Activated CD4-positive, alpha-beta T cell treated with anti-CD3 and anti-CD28 coated beads, Interleukin-2, Interleukin-6, amounts not matched to agents 100 ng/mL and 50 ng/mL, durations not matched to agents 16 hours and 8 hours (primary cell): ENCODE data around the gene MSLN.

ENCODE experiments used
- DNase-seq: peaks from one replicate; pipeline ENCODE4 v3.0.0-alpha.2; 2020

The MSLN gene

GRCh38 chr16:778447-778846, 17.9 kb downstream of the MSLN start:
- DNase-seq: no peak

GRCh38 chr16:778909-779527, 18.5 kb downstream of the MSLN start:
- DNase-seq: no peak

- no peak for DNase-seq
Measured at GRCh38 chr16:779561-779960, 19.0 kb downstream of the MSLN start.

GRCh38 chr16:780296-780695, 19.8 kb downstream of the MSLN start:
- no peak for DNase-seq

GRCh38 chr16:781346-782010, 20.9 kb downstream of the MSLN start:
- no peak for DNase-seq

GRCh38 chr16:782258-782657, 21.7 kb downstream of the MSLN start:
- no peak for DNase-seq

- no peak for DNase-seq
Measured at GRCh38 chr16:782766-783403, 22.4 kb downstream of the MSLN start.

- no peak for DNase-seq
Measured at GRCh38 chr16:783404-784161, 23.0 kb downstream of the MSLN start.

- no peak for DNase-seq
Measured at GRCh38 chr16:784431-784830, 23.9 kb downstream of the MSLN start.

- peak; percentile 86 for DNase-seq
Measured at GRCh38 chr16:785563-786535, 25.3 kb downstream of the MSLN start.

GRCh38 chr16:787321-787966, 26.9 kb downstream of the MSLN start:
- DNase-seq: no peak

- DNase-seq: peak; percentile 18
Measured at GRCh38 chr16:787978-788398, 27.5 kb downstream of the MSLN start, which contains the start of gene RPUSD1. Gene RPUSD1 (minus strand): TSS chr16:788381. CDS start chr16:787737, 644 bp downstream.

DNA sequence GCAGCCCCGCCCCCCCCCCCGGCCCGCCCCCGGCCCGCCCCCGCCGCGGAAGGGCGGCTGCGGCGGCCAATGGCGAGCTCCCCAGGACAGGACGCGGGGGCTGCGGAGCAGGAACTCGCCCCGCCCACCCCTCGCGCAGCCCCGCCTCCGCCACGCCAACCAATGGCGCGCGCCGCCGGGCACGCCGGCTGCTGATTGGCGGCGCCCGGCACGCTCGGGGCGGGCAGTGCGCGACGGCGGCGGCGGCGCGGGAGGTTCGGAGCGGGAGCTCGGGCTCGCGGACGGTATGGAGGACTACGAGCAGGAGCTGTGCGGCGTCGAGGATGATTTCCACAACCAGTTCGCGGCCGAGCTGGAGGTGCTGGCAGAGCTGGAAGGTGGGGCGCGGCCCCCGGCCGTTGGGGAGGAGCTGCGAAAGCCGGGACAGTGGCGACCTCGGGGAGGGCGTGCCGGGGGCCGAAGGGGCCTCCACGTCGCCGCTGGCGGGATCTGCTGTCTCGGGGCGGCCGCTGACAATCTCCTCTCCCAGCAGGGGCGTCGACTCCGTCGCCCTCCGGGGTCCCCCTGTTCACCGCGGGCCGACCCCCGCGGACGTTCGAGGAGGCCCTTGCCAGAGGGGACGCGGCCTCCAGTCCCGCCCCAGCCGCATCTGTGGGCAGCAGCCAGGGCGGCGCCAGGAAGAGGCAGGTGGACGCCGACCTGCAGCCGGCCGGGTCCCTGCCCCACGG, 28.0 kb downstream of the MSLN start, which contains the start of gene CHTF18:
Gene CHTF18 (plus strand): TSS at position 222 of the 728 bp plus-strand sequence. CDS start 65 bp downstream, at position 287.
- DNase-seq: peak; percentile 96

- DNase-seq: no peak
Measured at GRCh38 chr16:789191-789850, 28.8 kb downstream of the MSLN start.

DNA sequence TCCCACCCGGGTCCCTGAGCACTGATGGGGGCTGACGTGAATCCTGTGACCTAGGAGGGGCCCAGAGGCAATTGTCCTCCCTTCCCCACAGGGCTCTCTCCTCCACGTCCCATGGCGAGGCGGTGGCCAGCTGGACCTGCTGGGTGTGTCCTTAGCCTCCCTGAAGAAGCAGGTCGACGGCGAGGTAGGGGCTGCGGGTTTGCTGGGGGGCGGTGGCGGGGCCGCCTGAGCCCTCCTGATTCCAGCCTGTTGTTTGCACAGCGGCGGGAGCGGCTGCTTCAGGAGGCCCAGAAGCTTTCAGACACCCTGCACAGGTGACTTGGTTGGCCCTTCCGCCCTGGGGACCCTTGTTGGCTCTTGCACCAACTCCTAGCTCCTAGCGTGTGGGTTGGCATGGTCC, 29.6 kb downstream of the MSLN start:
- DNase-seq: no peak

DNA sequence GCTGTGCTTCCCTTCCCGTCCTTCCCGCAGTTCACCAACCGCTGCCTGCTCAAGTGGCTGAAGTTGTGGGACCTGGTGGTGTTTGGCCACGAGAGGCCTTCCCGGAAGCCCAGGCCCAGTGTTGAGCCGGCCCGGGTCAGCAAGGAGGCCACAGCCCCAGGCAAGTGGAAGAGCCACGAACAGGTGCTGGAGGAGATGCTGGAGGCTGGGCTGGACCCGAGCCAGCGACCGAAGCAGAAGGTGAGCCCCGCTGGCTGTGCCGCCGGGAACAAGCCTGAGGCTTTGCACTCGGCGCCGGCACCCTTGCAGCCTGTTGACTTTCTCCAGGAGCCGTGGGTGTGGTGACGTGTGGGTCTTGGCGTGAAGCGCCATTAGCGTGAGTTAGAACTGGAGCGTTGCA, 30.6 kb downstream of the MSLN start:
- DNase-seq: no peak

DNA sequence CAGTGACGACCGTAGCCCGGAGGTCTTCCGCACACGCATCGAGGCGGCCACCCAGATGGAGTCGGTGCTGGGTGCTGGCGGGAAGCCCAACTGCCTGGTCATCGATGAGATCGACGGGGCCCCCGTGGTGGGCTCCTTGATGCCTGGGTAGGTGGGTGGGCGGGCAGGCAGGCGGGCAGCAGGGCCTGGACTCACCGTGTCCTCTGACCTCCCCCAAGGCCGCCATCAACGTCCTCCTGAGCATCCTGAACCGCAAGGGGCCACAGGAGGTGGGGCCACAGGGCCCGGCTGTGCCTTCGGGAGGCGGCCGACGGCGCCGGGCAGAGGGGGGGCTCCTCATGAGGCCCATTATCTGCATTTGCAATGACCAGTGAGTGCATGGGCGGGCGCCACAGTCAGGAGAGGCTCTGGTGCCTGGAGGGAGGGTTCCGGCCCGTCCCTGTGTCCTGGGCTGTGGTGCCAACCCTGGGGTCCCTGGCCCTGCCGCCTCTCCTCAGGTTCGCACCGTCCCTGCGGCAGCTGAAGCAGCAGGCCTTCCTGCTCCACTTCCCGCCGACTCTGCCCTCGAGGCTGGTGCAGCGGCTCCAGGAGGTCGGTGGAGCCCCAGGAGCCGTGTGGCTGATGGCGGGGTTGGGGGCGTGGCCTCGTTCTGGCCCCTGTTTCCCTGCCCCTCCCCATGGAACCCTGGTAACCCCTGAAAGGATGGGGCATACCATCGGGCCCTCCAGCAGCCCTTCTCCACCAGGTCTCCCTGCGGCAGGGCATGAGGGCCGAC, 31.9 kb downstream of the MSLN start:
- no peak for DNase-seq

DNA sequence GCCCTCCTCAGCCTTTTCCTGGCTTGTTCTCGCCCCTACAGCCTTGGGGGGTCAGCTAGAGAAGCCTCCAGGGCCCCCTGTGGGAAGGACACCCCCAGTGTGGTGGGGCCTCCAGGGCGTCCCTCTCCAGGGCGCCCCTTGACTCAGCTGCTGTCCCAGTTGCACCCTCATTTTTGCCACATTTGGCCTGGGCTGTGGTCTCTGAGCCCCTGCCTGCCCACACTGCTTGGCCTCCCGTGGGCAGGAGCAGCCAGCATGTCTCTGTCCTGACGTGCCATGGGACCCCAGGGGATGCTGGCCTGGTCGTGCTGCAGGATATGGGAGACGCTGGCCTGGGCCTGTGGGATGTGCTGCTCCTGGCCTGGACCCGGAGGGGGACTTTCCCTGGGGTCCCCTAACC, 32.9 kb downstream of the MSLN start:
- no peak for DNase-seq

DNA sequence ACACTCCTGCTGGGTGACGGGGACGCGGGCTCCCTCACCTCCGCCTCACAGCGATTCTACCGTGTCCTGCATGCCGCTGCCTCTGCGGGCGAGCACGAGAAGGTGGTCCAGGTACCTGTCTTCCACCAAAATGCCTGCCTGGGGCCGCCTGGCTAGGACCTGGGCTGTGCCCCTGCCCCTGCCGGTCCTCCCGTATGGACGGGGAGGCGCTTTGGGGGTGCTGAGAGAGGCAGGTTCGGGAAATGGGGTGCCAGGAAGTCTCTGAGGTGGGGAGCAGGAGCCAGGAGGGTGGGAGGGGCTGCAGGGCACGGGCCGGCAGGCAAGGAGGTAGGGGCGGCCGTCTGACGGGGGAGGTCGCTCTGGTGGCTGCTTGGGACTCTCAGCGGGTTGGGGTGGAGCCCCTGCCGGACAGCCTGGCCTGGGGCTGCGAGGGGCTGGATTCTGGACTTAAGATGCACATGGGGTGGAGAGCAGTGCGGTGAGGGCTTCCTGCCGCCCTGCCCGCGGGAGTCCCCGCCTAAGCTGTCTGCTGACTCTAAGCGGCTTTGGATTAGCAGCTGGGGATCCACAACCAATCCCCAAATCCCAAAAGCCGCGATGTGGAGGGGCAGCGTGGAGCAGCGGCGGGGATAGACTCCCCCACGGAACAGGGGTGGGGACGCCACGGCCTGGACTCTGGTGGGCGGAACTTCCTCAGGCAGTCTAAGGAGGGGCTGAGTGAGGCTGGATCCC, 33.7 kb downstream of the MSLN start:
- DNase-seq: no peak
